K562 (cell line): ENCODE results near the gene XRRA1. TPM values are rescaled to one million over a fixed set of nuclear protein-coding genes. Genes with fewer than 3 reads are reported as not detected.

Experiments
- ARID3A ChIP-seq: IDR thresholded peaks from 2 replicates; pipeline ENCODE4 v1.6.1; 2012; ENCODE audit warnings: low read depth, low read length, improper control_type of control experiment, borderline replicate concordance
- CBX5 ChIP-seq: IDR thresholded peaks from 2 replicates; pipeline ENCODE4 v1.6.1; 2014; ENCODE audit warnings: low read depth, borderline replicate concordance
- E2F8 ChIP-seq: fragments of 450-650 bp; IDR thresholded peaks from 2 replicates; pipeline ENCODE4 v1.7.1; 2018; ENCODE audit warnings: mild to moderate bottlenecking, low read depth; ENCODE audit not compliant: partially characterized antibody
- ERF ChIP-seq: fragments of 450-650 bp; formaldehyde crosslinking; IDR thresholded peaks from 2 replicates; pipeline ENCODE4 v1.4.0; 2020; ENCODE audit warnings: mild to moderate bottlenecking, mixed read lengths
- PHF21A ChIP-seq: fragments of 450-650 bp; IDR thresholded peaks from 2 replicates; pipeline ENCODE4 v1.6.1; 2017; ENCODE audit warnings: low read depth, borderline replicate concordance
- PHF8 ChIP-seq: fragments of 200-600 bp; sonication (generic); IDR thresholded peaks from 2 replicates; pipeline ENCODE4 v1.6.1; 2012; ENCODE audit warnings: mixed run types, mild to moderate bottlenecking, inconsistent platforms, low read length, moderate library complexity, borderline replicate concordance
- RBM25 ChIP-seq: fragments of 200-400 bp; formaldehyde crosslinking; IDR thresholded peaks from 2 replicates; pipeline ENCODE4 v1.6.1; 2018; ENCODE audit warnings: low read length, low read depth, moderate library complexity; ENCODE audit not compliant: severe bottlenecking
- RNF2 ChIP-seq: sonication (generic); IDR thresholded peaks from 2 replicates; pipeline ENCODE4 v1.6.1; 2016
- SMARCA4 ChIP-seq: fragments of 450-650 bp; IDR thresholded peaks from 2 replicates; pipeline ENCODE4 v1.6.1; 2016
- STAG1 ChIP-seq: sonication (generic); formaldehyde crosslinking; IDR thresholded peaks from 2 replicates; pipeline ENCODE4 v1.5.0; 2020; ENCODE audit warnings: missing genetic modification reagents, borderline replicate concordance
- TAL1 ChIP-seq: fragments of 450-650 bp; IDR thresholded peaks from 2 replicates; pipeline ENCODE4 v1.6.1; 2016; ENCODE audit warnings: mild to moderate bottlenecking
- ZBED1 ChIP-seq: IDR thresholded peaks from 2 replicates; pipeline ENCODE4 v1.6.1; 2014
- ZNF140 ChIP-seq: fragments of 250-450 bp; sonication (Bioruptor Pico); IDR thresholded peaks from 2 replicates; pipeline ENCODE4 v1.8.0; 2021; ENCODE audit warnings: moderate library complexity, mild to moderate bottlenecking, inconsistent platforms
- ZNF224 ChIP-seq: sonication (generic); formaldehyde crosslinking; IDR thresholded peaks from 2 replicates; pipeline ENCODE4 v1.8.0; 2022; ENCODE audit warnings: mild to moderate bottlenecking, missing genetic modification reagents
- polyA plus RNA-seq, 8 experiments: library from polyadenylated mRNA; depleted of rRNA in 4 of 8; stranded (reverse) in 5 of 8; unstranded in 3 of 8; fragments of >200 nt; fragmentation: Nextera tagmentation in 2 of 8; fragmentation: Illumina TruSeq in 1 of 8; extraction: Ambion mirVana in 2 of 8; extraction: Trizol in 1 of 8; gene quantifications; 2 replicates each; pipeline versions ENCODE4 v1.2.1 to v1.2.3, GENCODE V29; 2011 to 2014; ENCODE audit warnings: inconsistent platforms in 1 of 8, missing spikeins in 1 of 8
- total RNA-seq, 7 experiments: library from RNA; depleted of rRNA in 6 of 7; stranded (reverse); fragments of >200 nt in 6 of 7; fragmentation: Illumina TruSeq in 2 of 7; extraction: Trizol in 2 of 7; gene quantifications; 2 replicates each; pipeline versions ENCODE4 v1.2.1 to v1.2.3, GENCODE V29; 2011 to 2021; ENCODE audit warnings: low replicate concordance in 1 of 7
- TF ChIP-seq, protein P1 (sequence below): fragments of 450-650 bp; IDR thresholded peaks from 2 replicates; pipeline ENCODE4 v1.6.1; 2016; ENCODE audit warnings: missing biosample characterization, missing genetic modification characterization
- TF ChIP-seq, protein P2 (sequence below): fragments of 450-650 bp; IDR thresholded peaks from 2 replicates; pipeline ENCODE4 v1.6.1; 2017; ENCODE audit warnings: mild to moderate bottlenecking, moderate library complexity
- TF ChIP-seq, protein P3 (sequence below): fragments of 450-650 bp; formaldehyde crosslinking; IDR thresholded peaks from 2 replicates; pipeline ENCODE4 v1.4.0; 2022; ENCODE audit warnings: missing genetic modification characterization

The XRRA1 gene
- total and polyA plus RNA-seq, 9 of the 15 experiments (the other 6 are each of a cell fraction or from before 2014, with no cell fraction given) = 5.0 to 22.5 (median 16.0) TPM

DNA sequence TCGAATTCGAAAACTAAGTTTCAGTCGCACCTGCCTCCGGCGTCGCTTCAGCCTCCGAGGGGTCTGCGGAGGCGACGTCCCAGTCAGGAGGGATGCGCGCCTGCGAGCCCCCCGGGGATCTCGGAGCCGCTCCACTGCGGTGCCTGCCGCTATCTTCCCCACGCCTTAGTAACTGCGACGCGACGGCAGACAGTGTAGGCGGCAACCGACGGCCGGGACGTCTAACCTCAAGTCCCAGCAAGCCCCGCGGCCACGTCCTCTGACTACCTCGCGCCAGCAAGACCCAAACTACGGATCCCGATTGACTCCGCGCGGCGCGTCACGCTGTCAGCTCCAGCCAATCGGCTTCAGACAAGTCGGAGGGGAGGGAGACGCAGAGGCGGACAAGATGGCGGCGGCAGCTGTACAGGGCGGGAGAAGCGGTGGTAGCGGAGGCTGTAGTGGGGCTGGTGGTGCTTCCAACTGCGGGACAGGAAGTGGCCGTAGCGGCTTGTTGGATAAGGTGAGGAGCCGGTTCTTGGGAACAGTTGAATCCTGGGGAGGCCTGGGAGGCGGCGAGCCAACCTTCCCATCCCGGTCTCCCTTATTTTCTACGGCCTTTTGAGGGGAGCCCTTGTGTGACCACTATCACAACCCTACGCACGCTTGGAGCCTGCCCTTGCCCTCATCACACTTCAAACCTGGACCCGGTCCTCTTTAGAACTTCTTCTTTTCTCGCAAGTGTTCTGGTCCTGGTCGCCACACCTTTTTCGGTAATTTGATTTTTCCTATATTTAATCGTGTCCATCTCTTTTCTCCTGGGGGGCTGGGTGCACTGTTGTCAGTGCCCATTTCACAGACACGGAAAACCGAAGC, at the start of gene XRRA1, which contains the start of gene SPCS2 (continued):
- TF ChIP-seq, protein P1, sequence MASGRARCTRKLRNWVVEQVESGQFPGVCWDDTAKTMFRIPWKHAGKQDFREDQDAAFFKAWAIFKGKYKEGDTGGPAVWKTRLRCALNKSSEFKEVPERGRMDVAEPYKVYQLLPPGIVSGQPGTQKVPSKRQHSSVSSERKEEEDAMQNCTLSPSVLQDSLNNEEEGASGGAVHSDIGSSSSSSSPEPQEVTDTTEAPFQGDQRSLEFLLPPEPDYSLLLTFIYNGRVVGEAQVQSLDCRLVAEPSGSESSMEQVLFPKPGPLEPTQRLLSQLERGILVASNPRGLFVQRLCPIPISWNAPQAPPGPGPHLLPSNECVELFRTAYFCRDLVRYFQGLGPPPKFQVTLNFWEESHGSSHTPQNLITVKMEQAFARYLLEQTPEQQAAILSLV (tag) = no peak
- TF ChIP-seq PHF21A (no peak), ERF (CRISPR knock-in tag) (no peak), ZNF224 (CRISPR knock-in tag) (no peak), CBX5 (no peak), PHF8 (peak; percentile 99), RNF2 (peak; percentile 32; the same call in 1 of the 2 replicates), ARID3A (no peak), ZNF140 (CRISPR knock-in tag) (no peak), RBM25 (peak; percentile 27), TAL1 (no peak), E2F8 (no peak), ZBED1 (peak; percentile 79), STAG1 (CRISPR knock-in tag) (no peak), SMARCA4 (no peak)
- TF ChIP-seq, protein P2, sequence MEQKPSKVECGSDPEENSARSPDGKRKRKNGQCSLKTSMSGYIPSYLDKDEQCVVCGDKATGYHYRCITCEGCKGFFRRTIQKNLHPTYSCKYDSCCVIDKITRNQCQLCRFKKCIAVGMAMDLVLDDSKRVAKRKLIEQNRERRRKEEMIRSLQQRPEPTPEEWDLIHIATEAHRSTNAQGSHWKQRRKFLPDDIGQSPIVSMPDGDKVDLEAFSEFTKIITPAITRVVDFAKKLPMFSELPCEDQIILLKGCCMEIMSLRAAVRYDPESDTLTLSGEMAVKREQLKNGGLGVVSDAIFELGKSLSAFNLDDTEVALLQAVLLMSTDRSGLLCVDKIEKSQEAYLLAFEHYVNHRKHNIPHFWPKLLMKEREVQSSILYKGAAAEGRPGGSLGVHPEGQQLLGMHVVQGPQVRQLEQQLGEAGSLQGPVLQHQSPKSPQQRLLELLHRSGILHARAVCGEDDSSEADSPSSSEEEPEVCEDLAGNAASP = no peak
- TF ChIP-seq, protein P3, sequence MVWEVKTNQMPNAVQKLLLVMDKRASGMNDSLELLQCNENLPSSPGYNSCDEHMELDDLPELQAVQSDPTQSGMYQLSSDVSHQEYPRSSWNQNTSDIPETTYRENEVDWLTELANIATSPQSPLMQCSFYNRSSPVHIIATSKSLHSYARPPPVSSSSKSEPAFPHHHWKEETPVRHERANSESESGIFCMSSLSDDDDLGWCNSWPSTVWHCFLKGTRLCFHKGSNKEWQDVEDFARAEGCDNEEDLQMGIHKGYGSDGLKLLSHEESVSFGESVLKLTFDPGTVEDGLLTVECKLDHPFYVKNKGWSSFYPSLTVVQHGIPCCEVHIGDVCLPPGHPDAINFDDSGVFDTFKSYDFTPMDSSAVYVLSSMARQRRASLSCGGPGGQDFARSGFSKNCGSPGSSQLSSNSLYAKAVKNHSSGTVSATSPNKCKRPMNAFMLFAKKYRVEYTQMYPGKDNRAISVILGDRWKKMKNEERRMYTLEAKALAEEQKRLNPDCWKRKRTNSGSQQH (CRISPR knock-in tag) = no peak
